DMS153 (cell line): ENCODE measurements around the gene KRT8.
A peak's percentile ranks its signal among the peaks of the same experiment; 100 is the strongest.

Source experiments
- DNase-seq: peaks from one replicate; lab custom pipeline; 2025; lab: John Stamatoyannopoulos, UW

The KRT8 gene

GRCh38 chr12:52925717-52926595 is 21.1 kb upstream of the KRT8 start:
- peak; percentile 97 for DNase-seq

- no peak for DNase-seq
Measured at GRCh38 chr12:52924764-52925716, 20.2 kb upstream of the KRT8 start.

GRCh38 chr12:52921488-52922165 is 16.8 kb upstream of the KRT8 start:
- DNase-seq = no peak

- no peak for DNase-seq
Measured at GRCh38 chr12:52920937-52921336, 16.1 kb upstream of the KRT8 start.

GRCh38 chr12:52918784-52919183 is 13.9 kb upstream of the KRT8 start:
- no peak for DNase-seq

- no peak for DNase-seq
Measured at GRCh38 chr12:52918351-52918750, 13.5 kb upstream of the KRT8 start.

- no peak for DNase-seq
Measured at GRCh38 chr12:52917800-52918199, 12.9 kb upstream of the KRT8 start.

GRCh38 chr12:52916216-52916615 is 11.3 kb upstream of the KRT8 start:
- no peak for DNase-seq

- DNase-seq = no peak
Measured at GRCh38 chr12:52915637-52916036, 10.8 kb upstream of the KRT8 start.

- no peak for DNase-seq
Measured at GRCh38 chr12:52914576-52915121, 9.8 kb upstream of the KRT8 start.

GRCh38 chr12:52913431-52913821 is 8.6 kb upstream of the KRT8 start:
- DNase-seq = peak; percentile 84

GRCh38 chr12:52912711-52913430 is 8.0 kb upstream of the KRT8 start:
- no peak for DNase-seq

GRCh38 chr12:52910248-52910883 is 5.5 kb upstream of the KRT8 start:
- DNase-seq = no peak

- DNase-seq = no peak
Measured at GRCh38 chr12:52909796-52910195, 4.9 kb upstream of the KRT8 start.

GRCh38 chr12:52909331-52909730 is 4.5 kb upstream of the KRT8 start:
- no peak for DNase-seq

GRCh38 chr12:52907092-52907810 is 2.4 kb upstream of the KRT8 start:
- peak; percentile 79 for DNase-seq

- no peak for DNase-seq
Measured at GRCh38 chr12:52906191-52906601, 1.3 kb upstream of the KRT8 start.

- DNase-seq = peak; percentile 49
Measured at GRCh38 chr12:52903855-52904508, 894 bp downstream of the KRT8 start.

- DNase-seq = peak; percentile 47
Measured at GRCh38 chr12:52903285-52903854, 1.5 kb downstream of the KRT8 start.
